B cell (primary cell): ENCODE data around the gene C15orf39. TPM values are rescaled to one million over a fixed set of nuclear protein-coding genes. Genes with fewer than 3 reads are reported as not detected.

Source experiments
- ATAC-seq: fragments of 200-7000 bp; cut with Tn5 transposase; one replicate; pipeline ENCODE4 v1.10.0; 2021; ENCODE audit warnings: low read depth, mild to moderate bottlenecking, moderate number of reproducible peaks, moderate library complexity
- CTCF ChIA-PET: fragments of 350-600 bp; sonication (Branson Sonifier 250); formaldehyde crosslinking; loops from one replicate; lab custom pipeline; 2021; ENCODE audit warnings: antibody characterized with exemption, inconsistent platforms; lab: Charles Lee
- POLR2A ChIA-PET: fragments of 350-600 bp; sonication (Branson Sonifier 250); formaldehyde crosslinking; loops from one replicate; lab custom pipeline; 2021; ENCODE audit warnings: antibody characterized with exemption; lab: Charles Lee
- DNase-seq: peaks from one replicate; pipeline ENCODE4 v3.0.0; 2013
- H2AFZ ChIP-seq: 2 replicates; pipeline ENCODE4 v1.6.1; 2012; ENCODE audit warnings: mild to moderate bottlenecking, low read depth, low read length; ENCODE audit not compliant: insufficient read depth, poor library complexity, severe bottlenecking
- H3K27ac ChIP-seq, 2 donors: 1 replicate in 1 of 2; 2 replicates in 1 of 2; pipeline ENCODE4 v1.5.1; 2012 to 2013; ENCODE audit warnings: low read length in 2 of 2, mild to moderate bottlenecking in 2 of 2, moderate library complexity in 1 of 2
- H3K27me3 ChIP-seq, 4 experiments: fragments of 200-600 bp in 1 of 4; sonication (generic) in 1 of 4; replicated peaks in 1 of 4; 1 replicate in 2 of 4; 2 replicates in 2 of 4; pipeline versions ENCODE4 v1.6.1 to v1.7.0; 2013 to 2016; ENCODE audit warnings: low read length in 3 of 4, mild to moderate bottlenecking in 2 of 4, mixed read lengths in 1 of 4, moderate library complexity in 1 of 4; ENCODE audit not compliant: insufficient read depth in 4 of 4, control insufficient read depth in 3 of 4; ENCODE audit errors: control extremely low read depth in 1 of 4
- H3K36me3 ChIP-seq, 2 experiments: replicated peaks in 1 of 2; 1 replicate in 1 of 2; 2 replicates in 1 of 2; pipeline versions ENCODE4 v1.6.1 to v1.7.1; 2013; ENCODE audit warnings: low read length in 1 of 2; ENCODE audit not compliant: insufficient read depth in 2 of 2, control insufficient read depth in 1 of 2; ENCODE audit errors: control extremely low read depth in 1 of 2, extremely low read depth in 1 of 2
- H3K4me1 ChIP-seq, 2 donors: fragments of 200-600 bp in 1 of 2; sonication (generic) in 1 of 2; 1 replicate in 1 of 2; 2 replicates in 1 of 2; pipeline versions ENCODE4 v1.5.1 to v1.6.1; 2013 to 2017; ENCODE audit warnings: low read length in 2 of 2; ENCODE audit not compliant: control insufficient read depth in 2 of 2, insufficient read depth in 2 of 2
- H3K4me2 ChIP-seq: replicated peaks from 2 replicates; pipeline ENCODE3; 2012; ENCODE audit warnings: mild to moderate bottlenecking, low read depth, low read length; ENCODE audit not compliant: poor library complexity, severe bottlenecking
- H3K4me3 ChIP-seq, 5 experiments: fragments of 200-600 bp in 1 of 5; sonication (generic) in 1 of 5; 1 replicate in 3 of 5; 2 replicates in 2 of 5; pipeline versions ENCODE4 v1.5.1 to v1.7.0; 2011 to 2016; ENCODE audit warnings: low read length in 4 of 5, mild to moderate bottlenecking in 4 of 5, low read depth in 2 of 5, control low read depth in 1 of 5, moderate library complexity in 1 of 5; ENCODE audit not compliant: insufficient read depth in 1 of 5; ENCODE audit errors: control extremely low read depth in 1 of 5, extremely low read depth in 1 of 5
- H3K79me2 ChIP-seq: fragments of 200-600 bp; sonication (generic); one replicate; pipeline ENCODE4 v1.6.0; 2016; ENCODE audit warnings: low read length; ENCODE audit not compliant: control insufficient read depth, insufficient read depth
- H3K9ac ChIP-seq: fragments of 200-600 bp; sonication (generic); 2 replicates; pipeline ENCODE4 v1.6.1; 2017; ENCODE audit warnings: mild to moderate bottlenecking, low read length, moderate library complexity
- H3K9me3 ChIP-seq, 3 donors: one replicate each; pipeline versions ENCODE4 v1.6.1 to v1.7.1; 2013; ENCODE audit warnings: low read length in 2 of 3; ENCODE audit not compliant: control insufficient read depth in 2 of 3, insufficient read depth in 1 of 3; ENCODE audit errors: control extremely low read depth in 1 of 3
- H4K20me1 ChIP-seq: 2 replicates; pipeline ENCODE4 v1.6.0; 2012; ENCODE audit warnings: mild to moderate bottlenecking, low read length; ENCODE audit not compliant: insufficient read depth, control insufficient read depth, poor library complexity, severe bottlenecking
- H3K27ac Mint-ChIP-seq: one replicate; pipeline ENCODE4 v1.8.0; 2021; ENCODE audit warnings: mixed read lengths
- H3K27me3 Mint-ChIP-seq: one replicate; pipeline ENCODE4 v1.8.0; 2021; ENCODE audit warnings: mixed read lengths
- H3K4me1 Mint-ChIP-seq: one replicate; pipeline ENCODE4 v1.8.0; 2021; ENCODE audit warnings: mixed read lengths
- H3K4me3 Mint-ChIP-seq: one replicate; pipeline ENCODE4 v1.8.0; 2021; ENCODE audit warnings: mixed read lengths
- H3K9me3 Mint-ChIP-seq: one replicate; pipeline ENCODE4 v1.8.0; 2022; ENCODE audit warnings: mixed read lengths; ENCODE audit not compliant: insufficient read depth
- CTCF ChIP-seq: fragments of 200-600 bp; IDR thresholded peaks from one replicate; pipeline ENCODE4 v1.8.0; 2022; ENCODE audit warnings: antibody characterized with exemption, mild to moderate bottlenecking
- EZH2 ChIP-seq: IDR thresholded peaks from 2 replicates; pipeline ENCODE4 v1.6.1; 2012; ENCODE audit warnings: borderline replicate concordance, low read depth, mild to moderate bottlenecking, moderate library complexity, low read length; ENCODE audit not compliant: insufficient read depth, poor library complexity, severe bottlenecking
- WGBS: methylation state at CpG from one replicate; pipeline ENCODE4 v1.1.5; 2013; ENCODE audit warnings: missing lambda C conversion rate; ENCODE audit not compliant: insufficient coverage; 5-methylcytosine and 5-hydroxymethylcytosine counted together
- intact Hi-C: fragments of 100-400 bp; cut with micrococcal nuclease; formaldehyde crosslinking; loops from one replicate; pipeline ENCODE4 v1.10.0; 2022
- polyA plus RNA-seq: library from polyadenylated mRNA; depleted of rRNA; stranded (reverse); fragments of >200 nt; gene quantifications from 2 replicates; pipeline ENCODE4 v1.2.3, GENCODE V29; 2012
- total RNA-seq, 2 donors: library from RNA; stranded (reverse); fragments of 120-200 nt in 1 of 2; gene quantifications; 1 replicate in 1 of 2; 2 replicates in 1 of 2; pipeline versions ENCODE4 v1.2.3 to v1.2.4, GENCODE V29; 2013 to 2022

C15orf39 gene
- total and polyA plus RNA-seq, 2 donors (not counting 1 experiment from before 2014, with no cell fraction given): 12.4 to 72.7 TPM

GRCh38 chr15:75188499-75188898 lies 13.2 kb upstream of the C15orf39 start:
- 93% methylated on average over 6 of the region's 6 CpGs for WGBS
- no peak overlapping the region for H2AFZ ChIP-seq
- no peak overlapping the region for H3K4me3 Mint-ChIP-seq
- H3K27me3 ChIP-seq: peaks cover 0 to 27% (median 4%) of the 10 kb centered on the region in 4 experiments
- ATAC-seq: no peak
- peaks cover 19% of the 10 kb centered on the region for H3K27me3 Mint-ChIP-seq
- no peak overlapping the region for H3K4me3 ChIP-seq
- H3K27ac ChIP-seq: no peak overlapping the region
- H3K4me1 Mint-ChIP-seq: peaks cover 6% of the 10 kb centered on the region
- H3K9me3 Mint-ChIP-seq: peaks cover 4% of the 10 kb centered on the region
- no peak for DNase-seq
- ChIA-PET CTCF (interaction anchor here (0.6 to 1.8 kb wide), 2 partner anchors 145 to 164 kb away, joined by 5 to 6 read pairs; no protein-coding TSS in a partner anchor), POLR2A (interaction anchor here (0.7 kb wide), 1 partner anchor 437 kb away, joined by 8 read pairs; no protein-coding TSS in a partner anchor)
- peaks cover 0 to 30% (median 0%) of the 10 kb centered on the region in 3 donors for H3K9me3 ChIP-seq
- TF ChIP-seq EZH2 (no peak), CTCF (no peak)
- H3K36me3 ChIP-seq: no peaks in the 10 kb centered on the region
- intact Hi-C loops: no loop called here
- H3K4me1 ChIP-seq: peaks cover 0 to 5% of the 10 kb centered on the region in 2 donors
- H3K4me2 ChIP-seq: no peak overlapping the region
- H3K27ac Mint-ChIP-seq: no peak overlapping the region
- H3K9ac ChIP-seq: no peak overlapping the region
- H4K20me1 ChIP-seq: no peaks in the 10 kb centered on the region
- no peaks in the 10 kb centered on the region for H3K79me2 ChIP-seq

GRCh38 chr15:75191235-75191634 lies 10.4 kb upstream of the C15orf39 start:
- Mint-ChIP-seq H3K9me3 (peaks cover 4% of the 10 kb centered on the region), H3K4me3 (no peak overlapping the region), H3K27ac (no peak overlapping the region), H3K27me3 (peaks cover 18% of the 10 kb centered on the region), H3K4me1 (no peaks in the 10 kb centered on the region)
- POLR2A ChIA-PET: no interaction called here
- Histone ChIP-seq H2AFZ (no peak overlapping the region), H3K4me2 (no peak overlapping the region), H3K27me3 (peaks cover 0 to 47% (median 6%) of the 10 kb centered on the region in 4 experiments), H3K36me3 (no peaks in the 10 kb centered on the region), H4K20me1 (no peaks in the 10 kb centered on the region), H3K27ac (no peak overlapping the region), H3K4me3 (no peak overlapping the region), H3K9ac (no peak overlapping the region), H3K79me2 (no peaks in the 10 kb centered on the region), H3K9me3 (peaks cover 0 to 25% (median 0%) of the 10 kb centered on the region in 3 donors), H3K4me1 (peaks cover 0 to 3% of the 10 kb centered on the region in 2 donors)
- no peak for DNase-seq
- intact Hi-C loops: no loop called here
- ATAC-seq: no peak
- WGBS: 90% methylated on average over 2 of the region's 2 CpGs
- TF ChIP-seq CTCF (no peak), EZH2 (no peak)
- CTCF ChIA-PET: interaction anchor here (0.5 to 1.0 kb wide), 2 partner anchors 148 to 844 kb away, joined by 3 to 4 read pairs; no protein-coding TSS in a partner anchor
